ENCODE results near the gene EFCC1. TPM values are rescaled to one million over a fixed set of nuclear protein-coding genes. Genes with fewer than 3 reads are reported as not detected.

The EFCC1 gene
- polyA plus RNA-seq, 3 donors from 2014 or later: 0.55 to 0.80 (median 0.58) TPM

DNA sequence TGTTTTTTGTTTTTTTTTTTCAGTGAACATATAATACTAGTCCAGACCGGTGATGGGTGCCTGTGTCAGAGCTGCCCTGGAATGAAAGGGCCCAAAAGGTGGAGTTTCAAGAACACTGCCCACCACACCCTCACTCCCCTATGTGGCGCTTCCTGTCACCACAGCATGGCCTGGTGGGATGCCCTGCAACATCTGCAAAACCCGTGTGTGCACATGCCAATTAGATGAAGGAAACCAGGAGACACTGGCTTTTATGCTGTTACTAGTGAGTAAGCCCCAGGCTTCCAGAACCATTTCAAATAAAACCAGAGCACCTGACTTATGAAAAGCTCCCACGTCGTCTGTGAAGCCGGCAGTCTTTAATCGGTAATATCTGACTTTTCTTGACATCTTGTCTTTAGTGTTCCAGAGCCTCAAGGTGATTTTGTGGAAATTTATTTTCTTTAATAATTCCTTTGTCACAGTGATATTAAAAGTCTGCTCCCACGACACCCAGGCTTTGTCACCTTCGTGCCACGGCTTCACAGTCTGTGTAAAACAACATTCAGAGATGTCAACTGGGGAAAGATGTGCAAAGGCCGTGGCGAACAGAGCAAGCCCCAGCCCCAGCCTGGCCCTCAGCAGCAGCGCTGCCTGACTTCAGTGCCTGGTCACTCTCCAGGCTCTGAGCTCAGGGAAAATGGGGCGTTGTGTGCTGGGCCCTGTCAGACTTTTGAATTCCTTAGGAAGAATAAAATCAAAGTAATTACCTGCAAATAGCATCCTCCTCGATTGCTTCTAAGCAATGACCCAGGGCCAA is 13.6 kb upstream of the EFCC1 start:
- no peak for DNase-seq
- Mint-ChIP-seq H3K27ac (no peak overlapping the region), H3K4me3 (no peak overlapping the region), H3K36me3 (no peaks in the 10 kb centered on the region), H3K4me1 (no peaks in the 10 kb centered on the region), H3K27me3 (ENCODE audit: low read depth in 3 of 3) (no peaks in the 10 kb centered on the region), H3K9me3 (no peaks in the 10 kb centered on the region)

DNA sequence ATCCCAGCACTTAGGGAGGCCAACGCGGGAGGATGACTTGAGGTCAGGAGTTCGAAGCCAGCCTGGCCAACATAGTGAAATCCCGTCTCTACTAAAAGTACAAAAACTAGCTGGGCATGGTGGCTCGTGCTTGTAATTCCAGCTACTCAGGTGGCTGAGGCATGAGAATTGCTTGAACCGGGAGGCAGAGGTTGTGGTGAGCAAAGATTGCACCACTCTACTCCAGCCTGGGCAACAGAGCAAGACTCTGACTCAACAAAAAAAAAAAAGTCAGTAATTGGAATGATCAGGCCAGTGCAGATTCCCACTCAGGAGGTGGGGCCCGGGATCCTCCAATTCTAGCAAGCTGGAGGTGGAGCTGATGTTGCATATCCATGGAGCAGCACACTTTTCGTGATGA is 12.8 kb upstream of the EFCC1 start:
- Mint-ChIP-seq H3K4me3 (no peak overlapping the region), H3K9me3 (no peaks in the 10 kb centered on the region), H3K27ac (no peak overlapping the region), H3K36me3 (no peaks in the 10 kb centered on the region), H3K4me1 (peaks cover 0 to under 1% of the 10 kb centered on the region in 2 donors), H3K27me3 (ENCODE audit: low read depth in 3 of 3) (peaks cover 0 to 3% (median 0%) of the 10 kb centered on the region in 3 donors)
- no peak for DNase-seq

GRCh38 chr3:128991355-128991895 is 9.7 kb upstream of the EFCC1 start:
- H3K9me3 Mint-ChIP-seq: no peaks in the 10 kb centered on the region
- H3K27ac Mint-ChIP-seq: peak overlapping the region in 3 of 6 donors; percentile 13 to 64 (median 33)
- H3K4me1 Mint-ChIP-seq: peaks cover 6% of the 10 kb centered on the region in 2 donors
- H3K36me3 Mint-ChIP-seq: no peaks in the 10 kb centered on the region
- DNase-seq: no peak
- peaks cover 2 to 9% (median 3%) of the 10 kb centered on the region in 3 donors for H3K27me3 Mint-ChIP-seq (ENCODE audit: low read depth in 3 of 3)
- H3K4me3 Mint-ChIP-seq: no peak overlapping the region

- peak overlapping the region in 2 of 6 donors; percentile 17 to 40 for H3K27ac Mint-ChIP-seq
These were observed 8.1 kb upstream of the EFCC1 start for GRCh38 chr3:128992926-128993460.

DNA sequence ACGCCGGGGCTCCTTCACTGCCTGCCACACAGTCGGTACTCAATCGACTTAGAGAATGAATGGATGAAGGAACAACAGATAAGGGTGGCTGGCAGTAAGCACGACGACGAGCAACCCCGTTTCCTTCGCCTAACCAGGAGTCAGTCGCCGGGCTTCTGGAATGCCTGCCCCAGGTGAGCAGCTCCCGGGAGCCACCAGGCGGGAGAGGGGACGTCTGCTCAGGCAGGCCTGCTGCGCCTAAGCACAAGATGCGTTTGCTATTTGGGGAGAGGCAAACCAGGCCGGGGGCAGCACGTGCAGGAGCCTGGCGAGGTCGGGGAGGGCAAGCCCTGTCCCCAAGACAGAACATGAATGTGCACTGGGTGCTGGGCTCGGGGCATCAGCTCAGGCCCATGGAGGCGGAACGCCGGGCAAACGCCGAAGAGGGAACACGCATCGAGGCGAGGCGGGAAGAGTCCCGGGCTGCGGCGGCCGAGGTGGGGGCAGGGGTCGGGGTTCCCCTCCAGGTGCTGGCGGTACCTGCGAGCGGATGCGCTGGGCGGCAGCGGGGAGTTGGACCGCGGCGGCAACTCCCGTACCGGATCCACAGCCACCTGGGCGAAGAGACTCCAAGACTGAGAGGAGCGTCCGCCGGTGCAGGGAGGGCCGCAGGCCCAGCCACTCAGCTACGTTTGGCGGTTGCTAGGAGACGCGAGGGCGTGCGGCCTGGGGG is 7.5 kb upstream of the EFCC1 start, which contains the start of gene CFAP92:
Gene CFAP92, minus strand, starts transcription at position 616 of the 712 bp plus-strand sequence. CDS start 772 bp downstream, outside the sequence.
- Mint-ChIP-seq H3K27me3 (ENCODE audit: low read depth in 3 of 3) (peaks cover 2 to 9% (median 9%) of the 10 kb centered on the region in 3 donors), H3K9me3 (no peaks in the 10 kb centered on the region), H3K36me3 (no peaks in the 10 kb centered on the region), H3K27ac (peak within 1 kb of the TSS in 5 of 6 donors; percentile 17 to 82 (median 64)), H3K4me1 (peaks cover 6% of the 10 kb centered on the region in 2 donors), H3K4me3 (peak within 1 kb of the TSS; percentile 56 to 80 (median 73))
- peak; percentile 86 to 88 (median 86) for DNase-seq

More at GRCh38 chr3:128992926-128993460, 8.1 kb upstream of the EFCC1 start:
- H3K27me3 Mint-ChIP-seq (ENCODE audit: low read depth in 3 of 3): peaks cover 2 to 9% (median 9%) of the 10 kb centered on the region in 3 donors
- no peaks in the 10 kb centered on the region for H3K9me3 Mint-ChIP-seq
- peaks cover 6% of the 10 kb centered on the region in 2 donors for H3K4me1 Mint-ChIP-seq
- peak overlapping the region; percentile 48 to 76 (median 64) for H3K4me3 Mint-ChIP-seq
- H3K36me3 Mint-ChIP-seq: no peaks in the 10 kb centered on the region
- no peak for DNase-seq

DNA sequence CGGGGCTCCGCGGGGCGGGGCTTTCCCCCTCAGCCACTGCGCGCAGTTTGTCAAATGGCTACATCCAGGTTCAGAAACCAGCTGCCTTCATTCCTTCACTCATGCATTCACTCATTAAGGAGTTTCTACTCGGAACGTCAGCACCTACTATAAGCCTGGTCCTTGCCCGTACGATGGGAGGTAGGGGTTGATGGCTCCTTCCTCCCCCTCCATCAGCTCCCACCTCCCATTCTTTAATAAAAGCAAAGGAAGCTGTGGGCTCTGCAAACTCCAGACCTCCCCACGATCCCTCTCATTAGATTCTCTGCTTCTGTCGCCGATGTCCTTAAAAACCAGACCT is 7.0 kb upstream of the EFCC1 start:
- Mint-ChIP-seq H3K27ac (peak overlapping the region in 4 of 6 donors; percentile 31 to 82 (median 55)), H3K4me1 (peaks cover 6% of the 10 kb centered on the region in 2 donors), H3K36me3 (no peaks in the 10 kb centered on the region)

DNA sequence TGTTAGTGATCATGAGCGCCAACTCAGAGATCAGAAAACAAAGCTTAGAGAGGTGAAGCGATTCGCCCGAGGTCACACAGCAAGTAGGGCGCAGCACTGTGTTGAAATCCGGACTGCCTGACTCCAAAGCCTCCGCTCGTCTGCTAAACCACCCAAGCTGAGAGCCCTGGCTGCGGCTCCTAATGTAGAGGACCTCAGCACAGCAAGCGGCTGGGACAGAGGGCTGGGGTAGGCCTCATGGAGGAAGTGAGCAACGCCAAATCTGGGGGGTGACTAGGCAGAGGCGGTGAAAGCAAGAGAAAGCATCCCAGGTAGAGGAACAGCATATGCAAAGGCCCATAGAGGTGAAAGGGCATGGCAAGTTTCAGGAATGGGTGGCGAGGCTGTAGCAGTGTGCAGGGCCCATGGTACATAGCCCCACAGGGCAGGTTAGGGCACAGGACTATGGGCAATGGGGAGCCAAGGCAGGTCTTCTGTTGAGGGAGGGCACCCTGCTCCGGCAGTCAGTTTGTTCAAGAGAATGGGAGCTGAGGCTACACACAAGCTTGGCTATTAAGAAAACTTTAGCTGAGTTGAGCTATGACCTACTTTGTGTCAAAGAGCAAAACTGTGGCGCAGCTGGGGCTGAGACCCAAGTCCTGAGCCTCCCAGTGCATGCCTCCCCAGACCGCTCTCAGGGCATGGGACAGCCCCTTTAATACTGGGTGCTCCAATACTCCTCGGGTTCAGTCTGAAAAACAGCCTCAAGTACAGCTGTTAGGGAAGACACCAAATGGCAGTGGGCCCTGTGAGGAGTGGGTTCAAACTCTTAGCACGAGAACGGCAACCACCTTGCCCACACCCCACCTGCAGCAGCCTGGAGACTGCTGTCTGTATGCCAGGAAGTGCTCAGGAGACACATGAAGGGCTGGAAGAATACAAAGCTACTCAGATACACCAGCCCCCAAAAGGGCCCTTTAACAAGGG is 6.2 kb upstream of the EFCC1 start:
- Mint-ChIP-seq H3K27me3 (ENCODE audit: low read depth in 3 of 3) (peaks cover 4 to 12% (median 9%) of the 10 kb centered on the region in 3 donors), H3K4me1 (peaks cover 6% of the 10 kb centered on the region in 2 donors), H3K9me3 (no peaks in the 10 kb centered on the region), H3K4me3 (peak overlapping the region; percentile 30 to 80 (median 72)), H3K36me3 (no peaks in the 10 kb centered on the region), H3K27ac (peak overlapping the region in 4 of 6 donors; percentile 31 to 82 (median 68))
- no peak for DNase-seq

More for the DNA sequence above, 7.0 kb upstream of the EFCC1 start:
- H3K27me3 Mint-ChIP-seq (ENCODE audit: low read depth in 3 of 3): peaks cover 2 to 12% (median 9%) of the 10 kb centered on the region in 3 donors
- no peaks in the 10 kb centered on the region for H3K9me3 Mint-ChIP-seq
- no peak for DNase-seq
- peak overlapping the region; percentile 30 to 80 (median 72) for H3K4me3 Mint-ChIP-seq

DNA sequence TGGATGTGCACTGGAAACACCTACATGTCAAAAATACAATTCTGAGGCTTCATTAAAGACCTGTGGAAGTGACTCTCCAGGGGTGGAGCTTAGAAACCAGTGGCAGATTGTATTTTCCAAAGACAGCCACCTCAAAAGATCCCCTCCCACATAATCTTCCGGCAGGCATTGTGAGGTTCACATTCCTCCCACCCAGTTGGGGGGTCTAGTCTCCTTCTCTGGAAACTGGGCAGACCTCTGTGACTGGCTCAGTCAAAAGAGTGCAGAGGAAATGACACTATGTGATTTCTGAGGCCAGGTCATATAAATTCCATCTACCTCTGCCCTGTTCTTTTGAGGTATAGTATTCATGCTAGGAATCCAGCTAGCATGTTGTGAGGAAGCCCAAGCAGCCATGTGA is 5.4 kb upstream of the EFCC1 start:
- H3K27ac Mint-ChIP-seq: no peak overlapping the region
- peaks cover 11 to 12% of the 10 kb centered on the region in 2 donors for H3K4me1 Mint-ChIP-seq
- peaks cover 4 to 18% (median 11%) of the 10 kb centered on the region in 3 donors for H3K27me3 Mint-ChIP-seq (ENCODE audit: low read depth in 3 of 3)
- H3K9me3 Mint-ChIP-seq: no peaks in the 10 kb centered on the region
- DNase-seq: no peak
- H3K4me3 Mint-ChIP-seq: no peak overlapping the region
- no peaks in the 10 kb centered on the region for H3K36me3 Mint-ChIP-seq

GRCh38 chr3:128996200-128996599 is 4.9 kb upstream of the EFCC1 start:
- peaks cover 4 to 18% (median 11%) of the 10 kb centered on the region in 3 donors for H3K27me3 Mint-ChIP-seq (ENCODE audit: low read depth in 3 of 3)
- no peaks in the 10 kb centered on the region for H3K36me3 Mint-ChIP-seq
- no peak overlapping the region for H3K27ac Mint-ChIP-seq
- peaks cover 11 to 12% of the 10 kb centered on the region in 2 donors for H3K4me1 Mint-ChIP-seq
- H3K9me3 Mint-ChIP-seq: no peaks in the 10 kb centered on the region
- no peak overlapping the region for H3K4me3 Mint-ChIP-seq
- no peak for DNase-seq

DNA sequence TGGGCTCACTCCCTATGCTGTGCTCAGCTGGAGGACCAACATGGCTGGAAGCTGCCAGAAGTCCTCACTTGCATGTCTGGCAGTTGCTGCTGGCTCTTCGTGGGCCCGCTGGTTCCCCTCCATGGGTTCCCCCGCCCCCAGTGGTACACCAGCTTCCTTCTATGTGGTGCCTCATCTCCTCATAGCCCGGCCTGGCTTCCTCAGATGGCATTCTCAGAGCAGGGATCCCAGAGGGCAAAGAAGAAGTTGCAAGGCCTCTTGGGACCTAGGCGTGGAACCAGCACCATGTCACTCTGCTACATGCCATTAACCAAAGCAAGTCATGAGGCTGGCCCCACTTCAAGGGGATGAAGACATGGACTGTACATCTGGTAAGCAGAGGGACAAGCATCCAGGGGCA is 4.4 kb upstream of the EFCC1 start:
- H3K9me3 Mint-ChIP-seq: no peaks in the 10 kb centered on the region
- H3K27ac Mint-ChIP-seq: no peak overlapping the region
- peaks cover 11 to 12% of the 10 kb centered on the region in 2 donors for H3K4me1 Mint-ChIP-seq
- peaks cover 4 to 18% (median 11%) of the 10 kb centered on the region in 3 donors for H3K27me3 Mint-ChIP-seq (ENCODE audit: low read depth in 3 of 3)
- DNase-seq: no peak
- no peaks in the 10 kb centered on the region for H3K36me3 Mint-ChIP-seq
- no peak overlapping the region for H3K4me3 Mint-ChIP-seq

DNA sequence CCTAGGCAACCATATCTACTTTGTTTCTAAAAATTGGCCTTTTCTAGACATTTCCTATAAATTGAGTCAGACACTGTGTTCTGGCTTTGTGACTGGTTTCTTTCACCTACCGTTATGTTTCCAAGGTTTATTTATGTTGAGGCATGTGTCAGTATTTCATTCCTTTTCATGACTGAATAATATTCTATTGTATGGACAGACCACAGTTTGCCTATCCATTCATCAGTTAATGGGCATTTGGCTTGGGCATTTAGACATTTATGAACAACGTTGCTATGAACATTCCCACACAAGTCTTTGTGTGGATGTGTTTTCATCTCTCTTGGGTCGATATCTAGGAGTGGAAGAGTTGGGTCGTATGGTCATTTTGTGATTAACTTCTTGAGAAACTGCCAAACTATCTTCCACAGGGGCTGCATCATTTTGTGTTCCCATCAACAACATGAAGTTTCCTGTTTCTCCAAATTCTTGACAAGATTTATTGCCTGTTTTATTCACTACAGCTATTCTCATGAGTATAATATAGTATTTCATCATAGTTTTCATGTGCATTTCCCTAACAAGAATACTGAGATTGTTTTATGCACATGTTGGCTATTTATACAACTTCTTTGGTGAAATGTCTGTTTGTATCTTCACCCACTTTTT is 3.5 kb upstream of the EFCC1 start:
- no peak overlapping the region for H3K4me3 Mint-ChIP-seq
- peaks cover 16 to 18% of the 10 kb centered on the region in 2 donors for H3K4me1 Mint-ChIP-seq
- H3K36me3 Mint-ChIP-seq: no peaks in the 10 kb centered on the region
- H3K27ac Mint-ChIP-seq: no peak overlapping the region
- H3K9me3 Mint-ChIP-seq: no peaks in the 10 kb centered on the region
- peaks cover 8 to 24% (median 17%) of the 10 kb centered on the region in 3 donors for H3K27me3 Mint-ChIP-seq (ENCODE audit: low read depth in 3 of 3)
- DNase-seq: no peak

DNA sequence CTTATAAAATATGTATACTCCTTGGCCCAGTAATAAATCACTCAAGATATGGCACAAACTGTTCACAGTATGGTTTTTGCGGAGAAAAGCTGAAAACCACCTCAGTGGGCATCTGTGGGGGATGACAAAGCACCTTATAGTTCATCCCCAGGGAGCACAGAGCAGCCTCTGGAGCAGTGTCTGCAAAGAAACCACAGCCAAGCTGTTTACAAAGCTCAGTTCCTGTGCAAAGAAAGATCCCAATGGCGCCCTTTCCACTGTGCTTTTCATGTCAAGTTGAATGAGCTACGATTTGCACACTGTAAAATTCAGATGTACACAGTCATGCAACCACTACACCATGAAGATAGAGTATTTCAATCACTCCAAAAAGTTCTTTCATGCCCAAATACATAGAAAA is 2.5 kb upstream of the EFCC1 start:
- no peak for DNase-seq
- Mint-ChIP-seq H3K27ac (no peak overlapping the region), H3K9me3 (no peaks in the 10 kb centered on the region), H3K27me3 (ENCODE audit: low read depth in 3 of 3) (peaks cover 15 to 25% (median 23%) of the 10 kb centered on the region in 3 donors), H3K4me1 (peaks cover 22 to 27% of the 10 kb centered on the region in 2 donors), H3K36me3 (no peaks in the 10 kb centered on the region), H3K4me3 (no peak overlapping the region)

Measured in immature natural killer cell (primary cell).